ENCODE data around the gene DLG2.

The DLG2 gene

DNA sequence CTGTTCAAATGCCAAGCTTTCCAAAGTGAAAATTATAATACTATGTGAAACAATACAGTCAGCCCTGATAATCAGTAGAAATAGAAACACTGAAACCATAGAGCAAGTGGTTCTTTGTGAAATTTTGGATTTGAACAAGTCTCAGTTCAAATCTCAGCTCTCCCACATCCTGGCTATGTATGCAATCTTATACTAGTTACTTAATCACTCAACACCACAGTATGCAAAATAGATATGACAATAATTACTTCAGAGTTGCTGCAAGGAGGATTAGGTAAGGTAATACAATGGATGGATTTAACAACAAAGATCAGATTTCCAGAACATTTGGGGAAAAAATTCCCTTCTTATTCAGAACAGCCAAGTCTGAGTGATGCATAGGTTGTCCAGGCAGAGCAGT lies 1489.2 kb downstream of the DLG2 start:
- DNase-seq, result no peak

DNA sequence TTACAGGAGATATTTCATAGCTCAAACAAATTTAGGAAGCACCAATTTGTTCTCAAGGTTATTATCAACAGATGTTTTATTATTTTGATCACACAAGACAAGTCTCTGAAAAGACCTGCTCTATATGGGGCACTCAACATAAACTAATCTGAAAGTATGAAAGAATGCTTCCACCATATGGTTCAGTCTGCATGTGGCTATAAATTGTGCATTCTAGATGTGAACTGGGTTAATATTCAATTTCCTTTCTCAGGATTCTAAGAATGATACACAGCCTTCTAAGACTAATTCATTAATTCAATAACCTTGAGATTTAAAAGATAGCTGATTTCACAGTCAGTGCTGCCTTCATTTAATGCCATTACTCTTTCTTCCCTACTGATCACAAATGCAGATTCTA lies 1489.6 kb downstream of the DLG2 start:
- no peak for DNase-seq

DNA sequence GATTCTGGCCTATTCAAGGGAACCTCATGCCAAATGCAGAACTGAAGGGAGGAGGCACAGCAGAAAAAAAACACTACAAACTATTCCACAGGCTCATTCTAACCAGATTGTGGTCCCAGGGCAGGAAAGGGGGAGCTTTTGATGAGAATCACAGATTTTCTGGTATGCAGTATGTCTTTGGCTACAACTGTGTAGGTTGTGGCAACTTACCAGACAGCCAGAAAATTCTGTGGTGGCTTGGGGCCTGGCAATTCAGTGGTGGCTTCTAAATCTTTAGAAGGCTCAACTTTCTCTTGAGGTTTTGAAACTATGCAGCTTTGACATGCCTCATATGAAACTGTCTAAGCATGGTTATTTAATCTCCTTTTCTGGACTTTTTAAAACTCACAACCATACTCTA lies 1490.2 kb downstream of the DLG2 start:
- no peak for DNase-seq

DNA sequence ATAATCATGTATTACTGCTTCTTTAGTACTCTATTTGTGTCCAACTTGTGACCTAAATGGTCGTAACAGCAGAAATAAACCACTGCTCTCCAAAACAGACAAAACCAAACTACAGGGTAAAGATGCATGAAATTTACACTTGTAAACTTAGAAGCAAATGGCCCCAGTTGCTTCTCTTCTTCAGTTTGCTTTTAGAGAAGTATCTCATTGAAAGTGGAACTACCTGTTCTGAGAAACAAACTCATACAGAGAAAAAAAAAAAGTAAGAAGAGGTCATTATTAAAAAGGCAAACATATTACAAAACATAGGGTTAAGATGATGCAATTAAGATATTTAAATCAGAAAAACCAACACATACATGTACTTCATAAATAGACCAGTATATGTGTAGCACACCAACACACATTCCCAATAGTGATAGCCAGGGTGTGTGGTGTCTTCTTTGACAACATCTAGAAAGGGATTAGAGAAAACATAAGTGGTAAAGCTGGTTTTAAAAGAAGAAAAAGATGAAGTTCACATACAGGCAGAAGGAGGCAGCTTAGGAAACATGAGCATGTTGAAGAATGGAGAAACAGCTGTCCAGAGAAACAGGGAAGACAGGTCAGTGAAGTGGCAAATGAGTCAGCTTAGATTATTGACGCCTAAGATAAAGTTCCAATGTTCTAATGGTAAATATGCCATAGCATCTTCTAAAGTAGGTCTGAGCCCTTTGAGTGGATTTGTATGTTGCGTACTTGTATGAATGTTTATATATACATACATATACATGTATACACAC lies 1496.3 kb downstream of the DLG2 start:
- no peak for DNase-seq

DNA sequence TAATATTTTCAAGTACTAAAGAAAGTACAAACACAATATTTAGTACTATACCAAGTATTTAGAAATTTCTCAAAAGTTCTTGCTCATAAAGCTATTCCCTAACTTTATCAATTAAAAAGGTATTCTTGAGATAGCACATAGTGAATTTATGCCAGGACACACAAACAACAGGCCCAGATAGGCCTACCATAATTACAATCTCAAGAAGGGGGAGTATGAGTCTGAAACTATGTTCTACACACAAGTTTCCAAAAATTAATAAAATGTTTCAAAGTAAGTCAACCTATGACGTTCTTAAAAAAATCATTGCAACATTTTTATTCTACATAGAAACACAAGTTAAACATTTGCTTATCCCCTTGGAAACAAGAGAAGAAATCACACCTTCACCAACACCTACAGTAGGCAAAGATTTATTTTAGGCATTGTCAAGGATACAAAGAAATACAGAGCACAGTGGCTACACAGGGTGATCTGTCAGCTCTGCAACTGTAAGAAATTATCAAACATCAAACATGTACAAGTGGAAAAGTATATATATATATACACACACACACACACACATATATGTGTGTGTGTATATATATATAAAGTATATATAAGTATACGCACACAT lies 1497.1 kb downstream of the DLG2 start:
- no peak for DNase-seq

DNA sequence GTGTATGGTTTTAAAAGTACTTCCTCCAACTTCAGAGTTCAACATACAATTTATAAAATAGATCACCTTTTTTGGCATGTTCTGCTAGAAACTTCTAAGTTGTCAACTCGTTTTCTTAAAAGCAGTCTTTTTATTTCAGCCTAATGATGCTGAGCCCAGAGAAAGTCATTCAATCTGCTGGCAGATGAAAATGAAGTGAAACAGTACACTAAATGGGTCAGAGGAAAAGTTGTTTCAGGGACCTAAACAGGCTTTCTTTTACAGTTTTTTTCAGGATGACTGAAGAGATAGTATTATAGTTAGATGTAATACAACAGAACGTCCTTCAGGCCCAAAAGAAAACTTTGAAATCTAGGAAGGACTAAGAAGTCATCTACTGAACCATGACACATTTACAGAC lies 1498.3 kb downstream of the DLG2 start:
- DNase-seq, result no peak

DNA sequence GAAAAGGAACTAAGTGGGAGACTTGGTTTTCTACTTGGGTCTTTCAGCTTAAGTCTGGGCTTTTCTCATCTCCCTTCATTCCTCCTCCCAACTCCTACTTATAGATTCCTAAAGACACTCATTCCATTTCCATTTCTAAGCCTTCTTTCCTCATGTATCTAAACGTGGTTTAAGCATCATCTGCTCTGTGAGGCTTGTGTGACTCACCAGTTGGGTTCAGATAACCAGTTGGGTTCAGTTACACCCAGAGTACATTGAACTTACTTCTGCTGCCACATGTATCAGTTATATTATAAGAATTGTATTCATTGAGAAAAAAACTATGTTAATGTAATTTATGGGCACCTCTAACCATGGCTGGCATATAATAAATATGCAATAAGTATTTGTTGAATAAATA lies 1509.8 kb downstream of the DLG2 start:
- DNase-seq, result no peak

DNA sequence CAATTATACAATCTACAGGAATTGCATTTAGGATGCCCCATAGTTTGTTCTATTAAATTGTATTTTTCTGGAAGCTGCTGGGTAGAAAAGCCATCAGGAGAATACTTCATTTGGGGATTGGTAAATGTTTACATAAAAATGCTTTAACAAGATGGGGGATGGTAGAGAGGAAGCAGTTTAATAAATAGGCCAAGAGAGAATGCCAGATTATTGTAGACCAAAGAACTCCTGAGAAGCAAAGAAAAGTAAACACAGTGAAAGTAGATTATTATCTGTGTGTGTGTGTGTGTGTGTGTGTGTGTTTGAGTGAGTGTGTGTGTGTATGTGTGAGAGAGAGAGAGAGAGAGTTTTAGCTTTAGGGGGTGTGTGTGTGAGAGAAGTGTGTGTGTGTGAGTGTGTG lies 1520.6 kb downstream of the DLG2 start:
- DNase-seq, result no peak

DNA sequence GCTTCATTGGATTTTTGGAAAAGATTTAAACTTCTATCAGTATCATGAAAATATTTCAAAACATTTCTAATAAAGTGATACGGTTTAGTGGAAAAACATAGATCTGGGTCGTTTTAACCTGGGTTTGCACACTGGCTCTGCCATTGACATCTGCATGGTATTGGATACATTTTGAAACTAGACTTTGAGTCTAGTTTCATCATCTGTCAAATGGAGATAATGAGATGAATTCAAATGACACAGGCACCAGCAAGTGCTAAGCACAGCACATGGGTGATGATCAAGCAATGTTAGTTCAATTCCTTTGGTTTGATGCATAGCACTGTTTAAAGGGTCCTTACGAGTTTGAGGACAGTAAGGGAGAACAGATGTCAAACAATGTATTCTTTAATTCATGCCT lies 1522.0 kb downstream of the DLG2 start:
- no peak for DNase-seq

DNA sequence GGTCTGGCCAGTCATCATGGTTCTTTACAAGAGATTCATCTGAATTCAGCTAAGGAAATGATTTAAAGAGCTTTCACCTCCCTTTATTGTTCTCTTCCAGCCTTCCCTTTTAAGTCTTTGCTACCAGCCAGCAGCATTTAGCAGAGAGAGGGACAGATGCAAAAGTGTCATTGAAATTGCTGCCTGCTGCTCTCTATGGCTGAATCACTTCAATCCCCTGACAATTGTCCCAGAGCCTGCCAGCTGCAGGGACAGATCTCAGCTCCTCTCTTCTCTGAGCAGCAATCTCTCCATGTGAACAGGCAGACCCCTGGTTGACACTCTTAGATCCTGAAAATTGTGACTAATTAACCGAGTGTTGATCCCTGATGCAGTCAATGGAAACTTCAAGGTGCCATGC lies 1524.0 kb downstream of the DLG2 start:
- no peak for DNase-seq

DNA sequence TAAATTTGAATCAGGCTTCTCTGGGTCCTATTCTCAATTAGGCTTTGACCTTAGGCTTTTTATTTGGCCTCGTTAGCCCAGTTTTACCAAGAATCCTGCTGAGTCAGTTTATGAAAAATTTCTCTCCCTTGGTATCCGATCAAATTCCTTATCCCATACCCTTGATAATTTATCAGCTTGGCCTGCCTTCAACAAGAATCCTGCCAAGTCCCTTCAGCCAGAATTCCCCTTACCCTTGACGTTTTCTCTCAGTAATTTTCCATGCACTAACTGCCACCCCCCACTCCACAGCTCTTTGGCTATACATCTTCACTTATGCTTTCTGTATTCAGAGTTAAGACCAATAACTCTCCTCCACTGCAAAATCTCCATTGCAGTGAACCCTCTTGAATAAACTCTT lies 1530.0 kb downstream of the DLG2 start:
- DNase-seq, result no peak

DNA sequence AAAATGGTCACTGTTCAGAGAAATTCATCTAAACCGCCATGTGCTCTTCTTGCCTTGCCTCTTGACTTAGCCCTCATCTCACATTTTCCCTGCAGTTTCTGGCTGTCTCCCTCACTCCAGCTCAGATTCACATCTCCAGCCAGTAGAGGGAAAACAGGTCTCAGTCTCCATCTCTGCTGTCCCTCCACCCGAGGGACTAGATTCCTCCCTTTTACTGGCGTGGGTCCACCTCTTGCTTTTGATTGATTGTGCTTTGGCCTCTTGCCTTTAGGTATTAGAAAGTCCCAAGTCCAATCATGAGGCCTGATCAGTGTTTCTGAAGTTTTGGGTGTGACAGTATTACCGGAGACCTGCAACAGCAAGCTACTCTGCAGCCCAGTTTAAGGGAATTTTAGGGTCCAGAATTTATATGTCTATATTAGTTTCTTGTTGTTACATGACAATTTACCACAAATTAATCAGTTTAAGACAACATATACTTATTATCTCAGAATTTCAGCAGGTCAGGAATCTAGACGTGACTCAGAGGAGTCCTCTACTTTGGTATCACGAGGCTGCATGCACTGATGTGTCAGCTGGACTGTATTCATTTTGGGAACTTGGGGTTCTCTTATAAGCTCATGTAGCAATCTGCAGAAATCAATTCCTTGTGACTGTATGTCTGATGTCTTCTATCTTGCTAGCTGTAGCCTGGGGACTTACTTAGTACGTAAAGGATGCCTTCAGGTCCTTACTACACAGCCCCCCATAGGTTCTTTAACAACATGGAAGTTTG lies 1535.7 kb downstream of the DLG2 start:
- DNase-seq, result no peak

DNA sequence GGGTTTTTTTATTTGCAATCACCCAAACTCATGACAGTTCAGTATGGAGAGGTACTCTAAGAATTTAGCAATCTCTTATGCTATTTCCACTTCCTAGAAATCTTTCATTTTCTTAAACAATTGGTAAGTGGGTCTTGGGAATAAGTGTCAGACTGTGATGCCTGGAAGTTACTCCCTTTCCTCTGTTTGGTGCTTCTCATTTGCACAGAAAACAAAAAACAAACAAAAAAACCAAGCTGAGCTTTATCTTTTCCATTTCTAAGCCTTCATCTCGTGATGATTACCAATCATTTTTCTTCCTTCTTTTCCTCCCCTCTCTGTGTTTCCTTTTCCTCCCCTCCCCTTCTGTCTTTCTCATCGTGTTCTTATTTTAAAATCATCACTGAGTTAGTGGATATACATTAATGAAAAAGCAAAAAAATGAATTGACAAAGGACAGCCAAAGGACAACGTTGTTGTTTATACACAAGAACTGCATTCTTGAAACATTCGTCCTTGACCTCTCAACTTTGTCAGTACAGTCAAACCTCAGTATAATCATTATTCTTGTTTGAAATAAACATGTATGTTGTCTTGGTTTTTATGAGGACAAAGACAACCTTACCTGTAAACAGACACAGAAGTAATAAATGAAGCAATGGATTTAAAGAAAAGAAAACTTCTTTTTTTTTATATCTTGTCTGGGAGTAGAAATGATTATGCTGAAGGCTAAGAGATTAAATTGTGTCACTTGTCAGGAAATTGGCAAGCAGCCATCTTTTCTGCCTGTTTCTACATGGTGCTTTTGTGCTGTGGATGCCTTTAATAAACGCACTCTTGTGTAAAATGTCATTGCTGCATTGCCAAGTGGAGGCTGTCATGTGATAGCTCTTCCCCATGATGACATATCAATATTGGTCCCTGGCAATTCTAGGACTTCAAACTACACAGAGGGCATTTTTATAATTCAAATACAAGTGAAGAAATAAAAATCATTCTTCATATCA lies 1537.8 kb downstream of the DLG2 start:
- no peak for DNase-seq

DNA sequence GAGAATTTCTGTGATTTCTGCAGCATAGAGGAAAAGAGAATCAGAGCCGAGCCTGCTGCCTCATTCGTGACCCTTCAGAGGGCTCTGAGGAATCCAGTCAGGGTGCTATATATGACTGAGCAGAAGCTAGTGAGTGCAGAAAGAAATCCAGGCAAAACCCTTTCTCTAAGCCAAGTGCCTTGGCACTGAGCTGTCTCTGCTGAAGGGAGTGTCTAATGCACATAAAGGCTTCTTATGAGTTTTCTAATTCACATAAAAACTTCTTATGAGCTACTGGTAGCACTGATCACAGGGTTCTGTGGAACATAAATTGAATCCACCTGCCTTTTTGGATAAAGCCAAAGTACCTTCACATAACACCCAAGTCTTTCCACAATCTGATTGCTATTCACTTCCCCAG lies 1555.3 kb downstream of the DLG2 start:
- no peak for DNase-seq

DNA sequence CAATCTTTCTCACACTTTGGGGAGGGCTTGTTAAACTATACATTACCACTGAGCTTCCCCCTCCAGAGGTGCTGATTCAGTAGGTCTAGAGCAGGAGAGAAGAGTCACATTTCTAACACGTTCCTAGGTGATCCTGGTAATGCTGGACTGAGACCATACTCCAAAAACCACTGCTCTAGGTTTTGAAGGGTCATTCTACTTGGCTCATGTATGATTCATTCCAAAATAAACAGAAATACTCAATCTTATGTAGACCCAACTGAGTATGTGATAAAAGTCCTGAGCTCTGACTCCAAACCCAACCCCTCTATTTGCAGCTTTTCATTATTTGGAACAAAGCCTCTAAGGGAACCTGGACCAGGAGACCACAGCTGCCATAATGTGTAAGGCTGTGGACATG lies 1558.1 kb downstream of the DLG2 start:
- DNase-seq, result no peak

DNA sequence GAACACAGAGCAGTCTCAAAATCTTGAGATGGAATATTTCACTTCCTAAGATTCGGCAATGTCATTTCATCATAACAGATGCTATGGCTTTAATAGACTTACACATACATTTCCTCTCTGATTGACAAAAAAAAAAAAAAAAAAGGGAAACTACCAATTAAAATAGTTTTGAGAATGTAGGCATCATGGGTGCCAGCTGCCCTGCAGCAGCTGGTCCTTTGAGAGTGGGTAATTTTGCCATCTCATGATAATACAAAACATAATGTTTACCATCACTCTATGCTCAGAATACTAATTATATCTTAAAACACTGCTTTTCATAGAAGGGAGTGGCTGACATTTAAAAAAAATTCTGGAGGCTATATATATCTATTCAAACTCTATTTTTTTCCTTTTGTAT lies 1565.4 kb downstream of the DLG2 start:
- DNase-seq, result no peak

DNA sequence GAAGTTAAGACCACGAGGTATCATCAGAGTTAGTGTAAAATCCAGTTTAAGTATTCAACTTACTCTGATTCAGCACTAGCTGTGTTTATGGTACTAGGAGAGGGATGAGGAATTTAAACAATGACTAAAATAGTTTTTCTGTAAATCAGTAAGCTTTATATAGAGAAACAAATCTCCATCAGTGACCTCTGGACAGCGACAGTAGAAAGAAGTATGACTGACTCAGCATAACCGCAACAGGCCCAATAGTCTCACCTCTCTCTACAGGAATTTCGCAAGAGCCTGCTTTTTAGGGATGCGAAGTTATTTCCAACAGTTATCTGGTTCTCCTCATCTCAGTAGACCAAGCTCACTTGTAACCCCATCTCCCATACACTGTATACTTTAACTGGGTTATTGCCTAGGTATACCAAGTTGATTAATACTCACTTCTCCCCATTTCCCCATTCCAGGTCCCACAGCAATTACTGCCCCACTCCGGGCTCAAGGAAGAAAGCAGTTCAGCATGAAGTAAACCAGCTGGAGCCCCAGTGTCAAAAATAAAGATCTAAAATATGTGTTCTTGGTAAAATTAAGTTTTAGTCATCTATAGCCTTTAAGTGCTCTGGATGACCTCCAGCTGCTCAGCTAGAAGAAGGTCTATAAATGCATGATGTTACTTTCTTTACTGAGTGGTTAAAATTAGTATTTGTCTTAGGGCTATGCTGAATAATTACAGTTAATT lies 1570.3 kb downstream of the DLG2 start:
- no peak for DNase-seq

DNA sequence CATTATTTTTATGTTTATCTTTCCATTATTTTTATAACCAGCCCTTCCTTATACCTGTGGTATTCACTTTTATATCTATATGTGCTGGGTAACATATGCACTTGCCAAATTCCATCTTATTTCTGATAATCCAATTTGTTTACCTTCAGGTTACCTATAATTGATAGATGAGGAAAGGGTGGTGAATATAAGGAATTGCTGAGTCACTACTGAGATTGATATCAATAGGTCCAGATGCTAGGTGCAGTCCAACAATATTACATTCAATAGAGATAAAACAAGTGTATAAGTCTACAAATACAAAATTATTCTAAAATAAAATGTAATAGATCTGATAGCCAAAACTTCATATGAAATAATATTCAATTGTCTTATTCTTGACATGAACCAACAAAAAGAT lies 1582.0 kb downstream of the DLG2 start:
- DNase-seq, result no peak

DNA sequence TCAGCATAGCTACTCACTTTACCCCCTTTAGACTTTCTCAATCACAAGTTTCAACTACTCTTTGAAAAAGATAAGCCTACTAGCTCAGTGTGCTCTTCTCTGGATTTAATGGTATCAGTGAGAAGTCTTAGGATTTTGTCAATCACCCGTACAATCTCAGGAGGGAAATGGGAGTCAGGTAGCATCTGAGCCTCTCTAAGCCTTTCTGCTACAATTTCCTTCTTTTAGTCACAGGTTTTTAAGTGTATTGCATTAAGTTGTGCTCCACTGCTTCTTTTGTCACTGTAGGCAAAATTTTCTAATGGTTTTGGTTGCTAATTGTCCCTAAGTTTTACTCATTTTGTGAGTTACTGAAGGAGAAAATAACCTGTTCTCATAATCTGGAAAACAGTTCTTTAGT lies 1582.4 kb downstream of the DLG2 start:
- no peak for DNase-seq

DNA sequence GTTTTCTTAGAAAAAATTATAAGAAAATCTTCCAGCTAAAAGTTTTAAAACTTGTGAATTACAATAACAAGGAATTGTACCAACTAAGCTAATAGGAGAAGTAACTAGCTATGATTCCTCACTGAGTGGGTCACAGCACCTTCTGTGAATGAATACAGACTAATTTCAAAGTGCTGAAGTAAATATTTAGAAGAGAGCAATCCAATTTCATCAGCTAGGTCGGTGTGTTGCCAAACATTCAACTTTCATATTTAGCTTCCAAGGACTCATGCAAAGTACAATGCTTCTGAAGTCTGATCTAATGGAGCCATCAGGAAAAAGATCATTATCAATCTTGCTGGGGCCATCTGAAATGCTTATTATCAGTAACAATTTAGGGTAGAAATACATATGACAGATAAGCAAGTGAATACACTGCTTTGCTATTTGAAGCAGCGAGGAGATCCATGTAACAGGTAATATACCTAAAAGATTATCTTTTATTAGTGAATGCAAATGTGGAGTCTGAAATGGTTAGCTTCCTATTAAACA lies 1590.4 kb downstream of the DLG2 start:
- DNase-seq, result no peak

DNA sequence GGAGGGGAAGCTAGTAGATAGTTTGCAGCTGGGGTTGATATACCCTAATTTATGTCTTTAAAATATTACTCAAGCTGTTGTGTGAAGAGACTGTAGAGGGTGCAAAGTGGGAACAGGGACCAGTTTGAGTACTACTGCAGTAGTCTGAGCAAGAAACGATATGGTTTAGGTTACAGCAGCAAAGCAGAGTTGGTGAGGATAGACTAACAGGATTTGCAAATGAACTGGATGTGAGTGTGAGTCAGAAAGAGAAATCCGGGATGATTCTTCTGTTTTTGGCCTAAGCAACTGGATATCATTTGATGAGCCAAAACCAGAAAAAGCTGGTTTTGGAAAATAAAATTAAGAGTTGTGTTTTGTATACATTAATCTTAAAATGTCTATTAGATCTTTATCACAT lies 1591.5 kb downstream of the DLG2 start:
- no peak for DNase-seq

DNA sequence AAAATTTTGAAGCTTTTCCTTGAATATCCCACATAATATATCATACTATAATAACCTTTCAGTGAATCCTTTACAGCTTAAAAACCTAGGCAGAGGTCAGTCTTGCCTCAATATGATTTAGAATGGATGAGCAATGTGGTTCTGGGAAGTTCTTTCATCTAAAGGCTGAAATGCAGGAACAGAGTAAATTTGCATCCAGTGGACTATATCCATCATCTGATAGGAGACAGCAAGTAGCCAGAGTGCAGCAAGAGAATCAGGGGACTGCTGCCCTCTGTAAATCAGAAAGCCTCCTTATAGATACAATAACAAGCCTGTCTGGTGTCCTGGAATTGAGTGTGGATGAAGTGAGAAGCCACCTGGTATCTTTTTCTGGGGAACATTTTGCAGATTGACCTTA lies 1592.7 kb downstream of the DLG2 start:
- DNase-seq, result no peak
